ENCODE measurements around the gene SEMA7A.

SEMA7A gene

GRCh38 chr15:74451861-74452835 lies 18.4 kb upstream of the SEMA7A start:
- DNase-seq (ENCODE audit: low read depth) = no peak

GRCh38 chr15:74451322-74451721 lies 17.6 kb upstream of the SEMA7A start:
- DNase-seq (ENCODE audit: low read depth) = no peak

GRCh38 chr15:74449643-74450205 lies 16.0 kb upstream of the SEMA7A start:
- DNase-seq (ENCODE audit: low read depth) = no peak

- DNase-seq (ENCODE audit: low read depth) = no peak
These were observed 15.3 kb upstream of the SEMA7A start for GRCh38 chr15:74449095-74449494.

GRCh38 chr15:74445816-74446763 lies 12.3 kb upstream of the SEMA7A start:
- DNase-seq (ENCODE audit: low read depth) = no peak

- no peak for DNase-seq (ENCODE audit: low read depth)
These were observed 10.6 kb upstream of the SEMA7A start for GRCh38 chr15:74444106-74445062.

- no peak for DNase-seq (ENCODE audit: low read depth)
These were observed 9.5 kb upstream of the SEMA7A start for GRCh38 chr15:74443100-74443909.

GRCh38 chr15:74442604-74443003 lies 8.8 kb upstream of the SEMA7A start:
- no peak for DNase-seq (ENCODE audit: low read depth)

- DNase-seq (ENCODE audit: low read depth) = no peak
These were observed 8.3 kb upstream of the SEMA7A start for GRCh38 chr15:74442063-74442462.

GRCh38 chr15:74441248-74441941 lies 7.6 kb upstream of the SEMA7A start:
- DNase-seq (ENCODE audit: low read depth) = no peak

GRCh38 chr15:74438721-74439316 lies 5.1 kb upstream of the SEMA7A start:
- no peak for DNase-seq (ENCODE audit: low read depth)

- no peak for DNase-seq (ENCODE audit: low read depth)
These were observed 4.4 kb upstream of the SEMA7A start for GRCh38 chr15:74438206-74438605.

GRCh38 chr15:74434263-74435136 lies 742 bp upstream of the SEMA7A start:
- no peak for DNase-seq (ENCODE audit: low read depth)

GRCh38 chr15:74432968-74433591 lies 678 bp downstream of the SEMA7A start:
- no peak for DNase-seq (ENCODE audit: low read depth)

GRCh38 chr15:74432271-74432967 lies 1.3 kb downstream of the SEMA7A start:
- no peak for DNase-seq (ENCODE audit: low read depth)

GRCh38 chr15:74431645-74432044 lies 2.1 kb downstream of the SEMA7A start:
- no peak for DNase-seq (ENCODE audit: low read depth)

- DNase-seq (ENCODE audit: low read depth) = no peak
These were observed 2.6 kb downstream of the SEMA7A start for GRCh38 chr15:74431116-74431515.
